GM19023 (cell line): ENCODE measurements around the gene KLK8.

Source experiments
- ATAC-seq: cut with Tn5 transposase; IDR thresholded peaks from one replicate; pipeline ENCODE4 v1.9.1; 2021; ENCODE audit warnings: mild to moderate bottlenecking, moderate library complexity; ENCODE audit not compliant: unreplicated experiment

The KLK8 gene, protein sequence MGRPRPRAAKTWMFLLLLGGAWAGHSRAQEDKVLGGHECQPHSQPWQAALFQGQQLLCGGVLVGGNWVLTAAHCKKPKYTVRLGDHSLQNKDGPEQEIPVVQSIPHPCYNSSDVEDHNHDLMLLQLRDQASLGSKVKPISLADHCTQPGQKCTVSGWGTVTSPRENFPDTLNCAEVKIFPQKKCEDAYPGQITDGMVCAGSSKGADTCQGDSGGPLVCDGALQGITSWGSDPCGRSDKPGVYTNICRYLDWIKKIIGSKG

GRCh38 chr19:51001515-51001914, at the start of gene KLK8:
KLK8 (minus strand) TSS chr19:51001604; CDS start chr19:51001167, 437 bp downstream.
- ATAC-seq, result no peak

DNA sequence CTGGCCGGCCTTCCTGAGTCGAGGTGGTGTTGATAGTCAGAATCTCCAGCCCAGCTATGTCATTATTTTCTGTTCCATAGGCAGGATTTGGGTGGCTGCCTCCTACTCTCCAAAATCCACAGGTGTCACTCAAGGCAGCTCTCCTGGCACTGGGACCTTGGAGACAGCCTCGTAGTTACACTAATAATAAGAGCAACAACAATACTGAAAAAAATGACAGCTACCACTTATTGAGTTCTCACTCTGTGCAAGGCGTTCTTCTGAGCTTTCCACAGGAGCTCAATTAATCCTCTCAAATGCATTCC, 45.6 kb upstream of the KLK8 start:
- no peak for ATAC-seq

DNA sequence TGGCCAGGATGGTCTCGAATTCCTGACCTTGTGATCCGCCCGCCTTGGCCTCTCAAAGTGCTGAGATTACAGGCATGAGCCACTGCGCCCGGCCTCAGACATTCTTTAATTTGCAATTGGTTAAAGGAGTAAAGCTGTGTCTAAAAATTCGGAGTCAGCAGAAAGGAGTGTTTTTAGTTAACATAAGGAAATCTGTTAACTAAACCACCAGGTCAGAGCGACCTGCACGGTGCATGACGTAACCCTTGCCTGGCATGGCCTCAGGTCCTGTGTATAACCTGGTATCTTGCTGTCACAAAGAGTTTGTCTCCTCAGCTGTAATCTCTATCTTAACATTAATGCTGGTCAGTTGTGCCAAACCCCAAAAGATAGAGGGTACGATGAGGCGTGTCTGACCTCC, 42.9 kb upstream of the KLK8 start:
- no peak for ATAC-seq

DNA sequence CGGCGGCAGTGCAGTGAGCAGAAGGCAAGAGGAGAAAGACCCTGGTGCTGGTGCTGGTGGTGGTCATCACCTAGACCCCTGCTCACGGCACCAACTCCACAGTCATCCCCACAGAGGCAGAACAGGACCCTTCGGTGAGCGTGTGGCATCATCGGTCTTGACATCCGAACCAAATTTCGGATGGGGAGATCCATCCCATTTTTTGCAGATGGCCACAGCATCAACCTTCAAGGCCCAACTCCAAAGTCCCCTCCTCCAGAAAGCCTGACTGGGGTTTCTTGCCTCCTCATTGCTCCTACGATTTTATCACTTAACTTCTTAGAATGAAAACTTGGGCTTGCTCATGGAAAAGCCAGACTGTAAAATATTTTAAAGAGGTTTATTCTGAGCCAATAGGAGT, 42.1 kb upstream of the KLK8 start:
- ATAC-seq, result no peak

GRCh38 chr19:51040151-51040550, 38.7 kb upstream of the KLK8 start:
- ATAC-seq, result no peak

- no peak for ATAC-seq
These were observed 35.1 kb upstream of the KLK8 start for GRCh38 chr19:51036519-51036918.

DNA sequence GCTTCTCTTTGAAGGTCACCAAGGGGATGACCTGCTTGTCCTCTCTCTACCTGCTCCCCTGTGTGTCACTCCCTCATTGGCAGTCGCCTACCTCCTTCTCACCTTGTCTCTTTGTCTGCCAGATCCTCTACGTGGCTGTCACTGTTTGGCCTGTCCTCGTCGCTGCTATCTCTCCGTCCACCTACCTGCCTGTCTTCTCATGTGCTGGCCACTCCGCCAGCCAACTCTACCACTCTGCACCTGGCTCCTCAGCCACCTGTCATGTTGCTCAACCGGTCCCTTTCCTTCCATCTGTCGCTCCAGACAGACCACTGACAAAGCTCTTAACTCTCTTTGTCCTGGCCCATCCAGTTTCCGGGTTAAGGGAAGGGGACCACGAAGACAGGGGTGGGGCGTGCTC, 33.3 kb upstream of the KLK8 start, which contains the start of gene KLK12:
Gene KLK12 (minus strand): TSS at position 299 of the 400 bp plus-strand sequence. CDS start 381 bp downstream, outside the sequence.
- no peak for ATAC-seq

- no peak for ATAC-seq
These were observed 30.4 kb upstream of the KLK8 start for GRCh38 chr19:51031880-51032225.

- no peak for ATAC-seq
These were observed 29.9 kb upstream of the KLK8 start for GRCh38 chr19:51031220-51031879.

- no peak for ATAC-seq
These were observed 29.2 kb upstream of the KLK8 start for GRCh38 chr19:51030631-51031030.

- ATAC-seq, result no peak
These were observed 28.3 kb upstream of the KLK8 start for GRCh38 chr19:51029718-51030117.

DNA sequence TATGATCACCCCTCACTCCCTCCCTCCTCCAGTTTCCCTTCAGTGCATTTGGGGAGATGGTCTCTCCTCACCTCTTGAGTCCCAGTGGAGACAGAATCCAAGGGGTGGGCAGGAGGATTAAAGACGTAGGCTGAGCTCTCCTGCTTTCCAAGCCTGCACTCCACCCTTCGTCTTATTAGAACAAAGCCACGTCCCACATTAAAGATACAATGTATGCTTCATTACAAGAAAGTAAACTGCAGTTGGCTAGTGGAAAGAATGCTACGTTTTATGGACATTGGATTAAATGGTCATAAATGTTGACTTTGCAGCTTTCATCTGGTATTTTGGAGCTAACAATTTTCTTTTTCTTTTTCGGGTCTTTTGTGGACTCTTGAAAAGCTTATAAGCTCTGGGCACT, 26.5 kb upstream of the KLK8 start:
- no peak for ATAC-seq

DNA sequence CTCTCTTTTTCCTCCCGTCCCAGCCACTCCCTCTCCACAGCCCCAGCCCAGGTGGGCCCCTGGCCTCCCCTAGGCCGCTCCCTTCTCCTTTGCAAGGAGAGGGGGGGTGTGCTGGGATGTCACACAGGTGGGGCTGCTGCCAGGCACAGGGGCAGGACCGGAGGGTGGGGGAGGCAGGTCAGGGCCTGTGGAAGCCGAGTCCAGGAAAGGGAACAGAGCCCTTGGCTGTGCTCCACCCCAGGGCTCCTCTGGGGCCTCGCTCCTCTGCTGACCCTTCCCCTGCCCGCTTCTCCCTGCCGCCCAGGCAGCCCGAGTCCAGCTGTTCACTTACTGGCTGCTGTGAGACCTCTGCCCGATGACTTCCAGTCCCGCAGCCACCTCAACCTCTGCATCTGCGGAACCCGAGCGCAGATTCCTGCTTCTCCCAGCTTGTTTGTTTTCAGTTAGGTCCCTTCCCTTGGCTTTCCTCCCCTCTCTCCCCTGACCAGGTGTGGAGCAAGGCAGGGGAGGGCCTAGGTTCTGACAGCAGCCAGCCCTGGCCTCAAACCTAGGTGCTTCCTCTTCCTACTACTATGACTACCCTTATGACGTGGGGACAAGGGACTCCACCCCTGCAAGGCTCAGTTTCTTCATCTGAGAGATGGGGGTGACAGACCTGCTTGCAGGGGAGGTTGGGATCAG, 25.9 kb upstream of the KLK8 start:
- ATAC-seq, result no peak

- no peak for ATAC-seq
These were observed 25.1 kb upstream of the KLK8 start, which contains the start of gene KLK11 for GRCh38 chr19:51026554-51026831. KLK11 (minus strand) TSS chr19:51026616; CDS start chr19:51025631, 985 bp downstream.

GRCh38 chr19:51025809-51026553, 24.6 kb upstream of the KLK8 start:
- no peak for ATAC-seq

DNA sequence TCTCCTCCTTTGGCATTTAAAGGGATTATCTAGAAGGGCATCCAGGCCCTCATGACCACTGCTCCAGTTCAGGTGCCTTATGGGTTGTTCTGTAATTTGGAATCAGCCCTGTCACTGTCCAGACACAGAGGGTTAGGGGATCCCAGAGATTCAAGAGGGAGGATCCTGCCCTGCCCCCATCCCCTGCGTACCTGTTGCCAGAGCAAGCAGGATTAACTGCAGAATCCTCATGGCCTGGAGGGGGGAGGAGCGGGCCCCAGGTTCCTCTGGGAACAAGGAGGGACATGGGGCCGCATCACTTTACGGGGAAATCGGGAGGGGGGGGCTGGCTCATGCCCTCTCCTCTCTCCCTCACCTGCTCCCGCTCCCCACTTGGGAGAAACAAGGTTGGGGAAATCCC, 24.0 kb upstream of the KLK8 start:
- ATAC-seq, result no peak

DNA sequence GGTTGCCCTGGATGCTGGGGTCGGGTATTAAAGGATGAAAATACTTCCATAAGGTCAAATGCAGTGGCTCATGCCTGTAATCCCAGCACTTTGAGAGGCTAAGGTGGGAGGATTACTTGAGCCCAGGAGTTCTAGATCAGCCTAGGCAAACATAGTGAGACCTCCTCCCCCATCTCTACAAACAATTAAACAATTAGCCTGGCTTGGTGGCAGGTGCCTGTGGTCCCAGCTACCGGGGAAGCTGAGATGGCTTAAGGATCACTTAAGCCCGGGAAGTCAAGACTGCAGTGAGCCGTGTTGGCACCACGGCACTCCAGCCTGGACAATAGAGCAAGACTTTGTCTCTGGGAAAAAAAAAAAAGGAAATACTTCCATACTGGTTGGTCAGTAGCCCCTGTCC, 23.5 kb upstream of the KLK8 start:
- ATAC-seq, result no peak

DNA sequence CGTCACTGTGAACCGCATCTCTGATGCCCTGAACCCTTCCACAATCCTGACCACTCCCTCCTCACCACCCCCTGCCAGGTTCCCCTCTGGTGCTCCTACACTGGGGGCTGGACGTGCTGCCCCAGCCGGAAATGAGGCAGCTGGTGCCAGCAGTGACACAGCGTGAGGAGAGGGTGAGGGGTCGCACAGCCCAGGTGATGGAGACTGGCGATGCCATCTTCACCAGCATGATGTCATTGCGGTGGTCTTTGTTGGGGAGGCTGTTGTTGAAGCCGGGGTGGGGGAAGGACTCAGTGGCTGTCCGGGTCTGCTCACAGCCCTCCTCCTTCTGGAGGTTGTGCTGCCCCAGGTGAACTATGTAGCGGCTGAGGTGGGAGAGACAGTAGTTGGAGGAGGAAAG, 22.5 kb upstream of the KLK8 start:
- ATAC-seq, result no peak

DNA sequence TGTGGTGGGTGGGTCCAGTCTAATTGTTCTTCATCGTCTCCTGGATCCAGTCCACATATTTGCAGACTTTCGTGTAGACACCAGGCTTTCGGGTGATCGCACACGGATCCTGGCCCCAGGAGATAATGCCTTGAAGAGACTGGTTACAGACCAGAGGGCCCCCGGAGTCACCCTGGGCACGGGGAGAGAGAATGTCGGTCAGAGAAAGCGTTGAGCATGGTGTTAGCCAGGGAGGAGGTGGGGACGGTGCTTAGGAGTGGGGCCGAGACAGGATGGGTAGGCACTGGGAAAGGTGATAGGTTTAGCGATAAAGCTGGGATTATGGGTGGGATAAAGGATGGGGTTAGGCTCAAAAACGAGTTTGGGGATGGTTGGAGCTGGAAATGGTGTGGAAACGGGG, 21.1 kb upstream of the KLK8 start:
- no peak for ATAC-seq

- ATAC-seq, result no peak
These were observed 19.7 kb upstream of the KLK8 start for GRCh38 chr19:51020988-51021651.

- ATAC-seq, result no peak
These were observed 18.1 kb upstream of the KLK8 start, which contains the start of gene KLK10 for GRCh38 chr19:51019544-51019925. KLK10 (minus strand) TSS chr19:51019709; CDS start chr19:51019130, 579 bp downstream.
